Activated naive CD8-positive, alpha-beta T cell (primary cell): ENCODE results near the gene FOXN3.

Experiments used
- H3K27ac Mint-ChIP-seq: one replicate; pipeline ENCODE4 v1.8.0; 2021; ENCODE audit warnings: mixed read lengths
- H3K27me3 Mint-ChIP-seq: one replicate; pipeline ENCODE4 v1.8.0; 2021; ENCODE audit warnings: mixed read lengths
- H3K36me3 Mint-ChIP-seq: one replicate; pipeline ENCODE4 v1.8.0; 2021; ENCODE audit warnings: mixed read lengths
- H3K4me1 Mint-ChIP-seq: one replicate; pipeline ENCODE4 v1.8.0; 2021; ENCODE audit warnings: low read depth, mixed read lengths
- H3K4me3 Mint-ChIP-seq: one replicate; pipeline ENCODE4 v1.8.0; 2021; ENCODE audit warnings: mild to moderate bottlenecking, mixed read lengths
- H3K9me3 Mint-ChIP-seq: one replicate; pipeline ENCODE4 v1.8.0; 2021; ENCODE audit warnings: low read depth, mixed read lengths

FOXN3 gene

GRCh38 chr14:89387922-89388685, 28.9 kb downstream of the FOXN3 start:
- Mint-ChIP-seq H3K27me3 (no peaks in the 10 kb centered on the region), H3K9me3 (no peaks in the 10 kb centered on the region), H3K4me1 (peaks cover 70% of the 10 kb centered on the region), H3K36me3 (peaks cover 12% of the 10 kb centered on the region), H3K4me3 (no peak overlapping the region), H3K27ac (peak overlapping the region; percentile 41)

DNA sequence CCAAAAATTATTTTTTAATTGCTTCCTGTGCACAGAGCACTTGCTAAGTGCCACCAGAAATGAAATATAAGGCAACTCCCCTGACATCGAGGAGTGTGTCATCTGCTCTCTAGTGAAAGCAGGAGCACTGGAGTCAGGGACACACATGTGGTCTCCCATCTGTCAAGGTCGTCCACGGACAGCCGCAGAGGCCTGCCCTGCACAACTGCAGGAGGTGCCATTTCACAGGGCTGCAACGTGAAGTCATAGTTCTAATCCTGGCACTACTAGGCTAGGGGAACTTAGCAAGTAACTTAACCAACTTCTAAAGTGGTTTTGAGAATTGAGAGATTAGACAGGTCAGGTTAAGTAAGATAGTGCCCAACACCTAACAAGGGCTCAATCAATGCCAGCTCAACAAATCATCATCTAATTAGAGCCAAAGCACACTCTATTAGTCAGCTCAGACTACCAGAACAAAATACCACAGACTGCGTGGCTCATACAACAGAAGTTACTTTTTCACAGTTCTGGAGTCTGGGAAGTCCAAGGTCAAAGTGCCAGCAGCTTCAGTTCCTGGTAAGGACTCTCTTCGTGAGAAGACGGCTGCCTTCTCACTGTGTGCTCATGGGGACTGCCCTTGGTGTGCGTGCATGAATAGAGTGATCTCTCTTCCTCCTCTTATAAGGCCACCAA, 30.7 kb downstream of the FOXN3 start:
- Mint-ChIP-seq H3K36me3 (peaks cover 22% of the 10 kb centered on the region), H3K4me3 (no peak overlapping the region), H3K27me3 (no peaks in the 10 kb centered on the region), H3K9me3 (no peaks in the 10 kb centered on the region), H3K4me1 (peaks cover 72% of the 10 kb centered on the region), H3K27ac (peak overlapping the region; percentile 58)

DNA sequence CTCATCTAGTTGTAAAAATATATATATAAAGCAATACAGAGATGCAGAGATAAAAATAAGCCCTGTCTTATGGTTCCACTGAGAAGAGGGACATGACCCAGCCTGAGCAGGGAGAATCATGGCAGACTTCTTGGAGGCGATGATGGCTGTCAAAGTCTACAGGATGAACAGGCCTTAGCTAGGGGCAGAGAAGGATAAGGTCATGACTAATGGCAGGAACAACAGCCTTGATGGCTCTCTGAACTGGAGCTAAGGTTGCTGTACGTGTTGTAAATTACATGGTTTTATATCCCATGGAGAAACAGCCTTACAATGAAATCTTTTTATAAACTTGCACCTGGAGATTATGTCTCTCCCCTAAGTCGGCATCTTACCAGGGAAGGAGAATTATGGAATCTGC, 32.4 kb downstream of the FOXN3 start:
- H3K27me3 Mint-ChIP-seq: no peaks in the 10 kb centered on the region
- H3K9me3 Mint-ChIP-seq: no peaks in the 10 kb centered on the region
- peaks cover 30% of the 10 kb centered on the region for H3K36me3 Mint-ChIP-seq
- H3K4me3 Mint-ChIP-seq: no peak overlapping the region
- peaks cover 67% of the 10 kb centered on the region for H3K4me1 Mint-ChIP-seq
- peak overlapping the region; percentile 74 for H3K27ac Mint-ChIP-seq

GRCh38 chr14:89384023-89384422, 33.0 kb downstream of the FOXN3 start:
- H3K27me3 Mint-ChIP-seq: no peaks in the 10 kb centered on the region
- no peaks in the 10 kb centered on the region for H3K9me3 Mint-ChIP-seq
- peak overlapping the region; percentile 74 for H3K27ac Mint-ChIP-seq
- H3K36me3 Mint-ChIP-seq: peaks cover 30% of the 10 kb centered on the region
- H3K4me1 Mint-ChIP-seq: peaks cover 64% of the 10 kb centered on the region
- no peak overlapping the region for H3K4me3 Mint-ChIP-seq

DNA sequence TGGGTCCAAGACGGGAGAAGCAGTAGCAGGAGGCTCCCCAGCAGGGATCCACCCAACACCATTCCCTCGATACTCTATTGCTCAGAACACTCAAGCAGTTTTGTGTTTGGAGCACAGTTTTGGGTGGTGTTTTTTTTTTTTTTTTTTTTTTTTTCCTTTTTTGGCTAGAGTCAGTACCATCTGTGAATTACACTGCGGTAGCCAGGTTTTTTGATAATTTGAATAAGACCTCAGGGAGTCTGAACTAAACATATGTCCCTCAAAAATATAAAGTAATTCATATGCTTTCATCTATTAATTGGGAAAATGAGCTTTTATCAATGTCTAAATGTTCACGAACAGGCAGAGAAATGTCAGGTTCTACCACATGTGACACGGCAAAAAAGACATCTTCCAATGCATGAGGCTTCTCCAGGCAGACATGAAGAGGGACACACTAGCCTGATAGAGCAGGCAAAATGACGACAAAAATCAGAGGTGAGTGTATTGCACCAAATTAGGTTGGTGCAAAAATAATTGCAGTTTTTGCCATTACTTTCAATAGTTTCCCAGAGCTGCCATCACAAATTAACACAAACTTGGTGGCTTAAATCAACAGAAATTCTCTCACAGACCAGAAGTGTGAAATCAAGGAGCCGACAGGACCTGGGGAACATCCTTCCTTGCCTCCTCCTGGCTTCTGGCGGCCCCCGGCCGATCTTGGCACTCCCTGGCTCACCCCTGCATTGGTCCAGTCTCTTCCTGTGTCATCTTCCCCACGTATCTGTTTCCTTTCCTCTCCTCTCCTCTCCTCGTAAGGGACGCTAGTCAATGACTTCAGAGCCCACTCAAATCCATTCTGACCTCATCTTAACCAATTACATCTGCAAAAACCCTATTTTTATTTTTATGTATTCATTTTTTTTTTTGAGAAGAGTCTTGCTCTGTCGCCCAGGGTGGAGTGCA, 33.9 kb downstream of the FOXN3 start:
- Mint-ChIP-seq H3K36me3 (peaks cover 26% of the 10 kb centered on the region), H3K4me3 (no peak overlapping the region), H3K27me3 (no peaks in the 10 kb centered on the region), H3K4me1 (peaks cover 68% of the 10 kb centered on the region), H3K27ac (peak overlapping the region; percentile 64), H3K9me3 (no peaks in the 10 kb centered on the region)

- H3K4me3 Mint-ChIP-seq: no peak overlapping the region
- H3K36me3 Mint-ChIP-seq: peaks cover 26% of the 10 kb centered on the region
- H3K9me3 Mint-ChIP-seq: no peaks in the 10 kb centered on the region
- no peaks in the 10 kb centered on the region for H3K27me3 Mint-ChIP-seq
- H3K27ac Mint-ChIP-seq: peak overlapping the region; percentile 86
- peaks cover 71% of the 10 kb centered on the region for H3K4me1 Mint-ChIP-seq
These were observed 34.5 kb downstream of the FOXN3 start for GRCh38 chr14:89382487-89382886.

GRCh38 chr14:89379891-89380820, 36.9 kb downstream of the FOXN3 start:
- Mint-ChIP-seq H3K27me3 (no peaks in the 10 kb centered on the region), H3K4me3 (no peak overlapping the region), H3K27ac (peak overlapping the region; percentile 34), H3K9me3 (no peaks in the 10 kb centered on the region), H3K36me3 (peaks cover 27% of the 10 kb centered on the region), H3K4me1 (peaks cover 66% of the 10 kb centered on the region)

GRCh38 chr14:89379006-89379405, 38.0 kb downstream of the FOXN3 start:
- Mint-ChIP-seq H3K4me1 (peaks cover 57% of the 10 kb centered on the region), H3K27ac (peak overlapping the region; percentile 64), H3K27me3 (no peaks in the 10 kb centered on the region), H3K9me3 (no peaks in the 10 kb centered on the region), H3K36me3 (peaks cover 24% of the 10 kb centered on the region), H3K4me3 (no peak overlapping the region)

DNA sequence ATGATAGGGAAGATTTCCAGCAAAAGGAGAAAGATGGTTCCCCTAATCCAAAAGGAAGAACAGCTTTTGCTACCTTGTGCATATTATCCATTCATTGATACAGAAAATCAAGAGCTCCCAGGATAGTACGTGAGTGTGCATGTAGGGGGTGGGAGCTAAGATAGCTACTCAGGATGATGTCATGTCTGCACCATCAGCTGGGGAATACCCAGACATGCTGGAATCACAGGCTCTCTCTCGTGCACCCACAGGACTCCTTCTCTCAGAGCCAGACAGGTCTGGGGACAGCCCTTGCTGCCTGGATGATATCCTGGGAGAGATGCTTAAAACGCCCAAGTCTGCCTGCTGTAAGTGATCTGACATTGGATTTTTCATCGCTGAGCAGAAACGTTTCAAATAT, 38.9 kb downstream of the FOXN3 start:
- Mint-ChIP-seq H3K4me1 (peaks cover 55% of the 10 kb centered on the region), H3K4me3 (no peak overlapping the region), H3K36me3 (peaks cover 26% of the 10 kb centered on the region), H3K27ac (peak overlapping the region; percentile 22), H3K27me3 (no peaks in the 10 kb centered on the region), H3K9me3 (no peaks in the 10 kb centered on the region)

- Mint-ChIP-seq H3K9me3 (no peaks in the 10 kb centered on the region), H3K36me3 (peaks cover 23% of the 10 kb centered on the region), H3K27ac (peak overlapping the region; percentile 54), H3K4me3 (no peak overlapping the region), H3K4me1 (peaks cover 57% of the 10 kb centered on the region), H3K27me3 (no peaks in the 10 kb centered on the region)
These were observed 39.5 kb downstream of the FOXN3 start for GRCh38 chr14:89377544-89377943.

- no peaks in the 10 kb centered on the region for H3K9me3 Mint-ChIP-seq
- H3K4me3 Mint-ChIP-seq: no peak overlapping the region
- H3K36me3 Mint-ChIP-seq: peaks cover 8% of the 10 kb centered on the region
- no peak overlapping the region for H3K27ac Mint-ChIP-seq
- H3K4me1 Mint-ChIP-seq: peaks cover 68% of the 10 kb centered on the region
- no peaks in the 10 kb centered on the region for H3K27me3 Mint-ChIP-seq
These were observed 42.1 kb downstream of the FOXN3 start for GRCh38 chr14:89374908-89375307.

GRCh38 chr14:89373185-89373584, 43.8 kb downstream of the FOXN3 start:
- H3K36me3 Mint-ChIP-seq: peaks cover 12% of the 10 kb centered on the region
- H3K4me1 Mint-ChIP-seq: peaks cover 67% of the 10 kb centered on the region
- H3K9me3 Mint-ChIP-seq: no peaks in the 10 kb centered on the region
- no peaks in the 10 kb centered on the region for H3K27me3 Mint-ChIP-seq
- peak overlapping the region; percentile 34 for H3K27ac Mint-ChIP-seq
- no peak overlapping the region for H3K4me3 Mint-ChIP-seq

DNA sequence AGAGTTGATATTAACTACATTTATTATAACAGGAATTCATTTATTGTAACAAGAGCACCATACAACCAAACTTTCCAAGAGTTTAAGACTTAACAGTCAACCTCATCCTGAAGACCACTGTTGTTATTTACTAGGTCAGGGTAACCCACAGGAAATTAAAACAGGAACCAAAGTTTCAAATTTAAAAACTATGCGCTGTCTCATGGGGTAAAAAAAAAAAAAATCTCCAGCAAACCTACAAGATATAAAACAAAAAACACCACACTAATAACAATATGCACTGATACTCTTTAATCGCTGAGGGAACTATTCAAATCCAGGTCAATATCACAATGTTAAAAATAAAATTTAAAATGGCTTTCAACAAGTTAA, 44.5 kb downstream of the FOXN3 start:
- peaks cover 64% of the 10 kb centered on the region for H3K4me1 Mint-ChIP-seq
- H3K36me3 Mint-ChIP-seq: peaks cover 9% of the 10 kb centered on the region
- H3K27me3 Mint-ChIP-seq: no peaks in the 10 kb centered on the region
- H3K27ac Mint-ChIP-seq: peak overlapping the region; percentile 34
- no peaks in the 10 kb centered on the region for H3K9me3 Mint-ChIP-seq
- no peak overlapping the region for H3K4me3 Mint-ChIP-seq
